HG03175 (cell line): ENCODE results near the gene MPPE1.
"Not testable (repeated sequence)": the region's sequence is repeated elsewhere in the genome, so short reads cannot be mapped to it uniquely, and the experiment has no call there.

Source experiments
- ATAC-seq: cut with Tn5 transposase; IDR thresholded peaks from one replicate; pipeline ENCODE4 v1.9.1; 2021; ENCODE audit warnings: mild to moderate bottlenecking, moderate library complexity; ENCODE audit not compliant: unreplicated experiment

Gene MPPE1

DNA sequence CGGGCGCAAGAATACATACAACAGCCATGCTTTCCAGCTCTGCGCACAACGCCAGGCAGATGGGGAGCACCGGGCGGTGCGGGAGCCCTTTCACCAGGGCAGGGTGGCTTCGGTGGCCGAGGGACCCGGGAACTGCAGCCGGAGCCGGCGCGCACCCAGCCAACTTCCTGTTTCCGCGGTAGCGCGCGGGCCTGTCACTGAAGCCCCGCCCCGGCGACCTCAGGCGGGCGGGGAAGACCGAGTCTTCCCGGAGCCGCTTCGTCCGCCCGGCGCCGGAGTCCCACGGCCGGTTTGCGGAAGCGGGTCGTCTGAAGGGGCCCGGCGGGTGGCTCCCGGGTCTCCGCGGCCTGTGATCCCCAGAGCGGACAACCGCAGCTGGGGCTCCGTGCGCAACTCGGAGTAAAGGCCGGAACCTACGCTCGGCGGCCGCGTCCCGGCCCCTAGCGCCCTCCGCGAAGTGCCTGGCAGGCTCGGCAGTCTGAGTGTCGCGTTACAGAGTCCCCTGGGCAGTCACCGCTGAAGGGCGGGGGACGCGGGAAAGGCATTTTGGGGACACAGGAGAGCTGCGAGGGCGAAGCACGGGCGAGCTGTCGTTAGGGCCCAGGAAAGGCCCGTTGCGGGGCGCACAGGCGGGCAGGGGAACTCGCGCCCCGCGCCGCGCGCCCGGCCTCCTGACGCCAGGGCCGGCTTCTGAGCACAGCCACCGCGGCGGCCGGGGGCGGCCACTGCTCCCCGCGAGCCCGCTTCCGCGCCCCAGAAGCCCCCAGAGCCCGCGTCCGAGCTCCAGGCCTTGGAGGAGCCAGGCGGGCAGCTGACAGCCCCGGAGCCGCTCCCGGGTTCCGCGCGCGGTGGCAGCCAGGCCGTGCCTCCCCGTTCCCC lies at the start of gene MPPE1:
MPPE1 (minus strand) TSS at position 136 of the 879 bp plus-strand sequence. CDS start 11,053 bp downstream, outside the sequence.
- peak; percentile 83 for ATAC-seq

GRCh38 chr18:11957636-11958035 lies 49.5 kb upstream of the MPPE1 start:
- no peak for ATAC-seq

DNA sequence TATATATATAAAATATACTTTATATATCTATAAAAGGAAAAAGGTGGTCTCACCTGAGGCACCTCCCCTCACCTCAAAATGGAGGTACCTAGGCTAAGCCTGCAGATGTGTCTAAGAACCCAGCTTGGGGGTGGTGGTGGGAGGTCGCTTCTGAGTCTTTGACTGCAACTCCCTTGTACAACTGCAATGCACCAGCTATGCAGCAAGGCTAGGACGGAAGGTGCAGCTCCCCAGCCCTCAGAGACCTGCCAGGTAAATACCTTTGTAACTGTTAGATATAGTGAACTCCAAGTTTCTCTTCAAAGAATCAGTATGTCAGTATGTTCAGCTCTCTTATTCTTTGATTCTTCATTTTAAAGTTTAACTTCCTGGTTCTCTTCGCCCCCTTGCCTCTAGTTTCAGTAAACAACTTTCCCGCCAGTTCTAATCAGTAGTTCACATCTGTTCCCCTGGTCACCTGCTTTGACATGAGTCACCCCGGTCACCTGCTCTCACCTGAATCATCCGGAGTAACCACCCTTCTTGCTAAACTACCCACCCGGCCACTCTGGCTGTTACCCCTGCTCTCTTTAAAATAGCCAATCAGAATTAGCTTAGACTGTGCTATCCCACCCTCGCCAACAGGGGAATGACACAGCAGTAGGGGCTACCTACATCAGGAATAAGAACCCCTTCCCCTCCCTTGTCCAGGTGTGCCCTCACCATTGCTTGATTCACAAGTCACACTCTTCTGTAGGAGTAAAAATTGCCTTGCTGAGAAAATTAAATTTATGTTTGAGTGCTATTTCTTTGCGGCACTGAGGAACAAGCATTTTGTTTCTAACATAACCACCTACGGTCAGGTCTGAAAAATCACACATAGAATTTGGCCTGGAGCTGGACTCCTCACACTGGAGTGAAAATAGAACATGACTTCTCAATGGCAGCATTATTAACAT lies 48.5 kb upstream of the MPPE1 start:
- no peak for ATAC-seq

DNA sequence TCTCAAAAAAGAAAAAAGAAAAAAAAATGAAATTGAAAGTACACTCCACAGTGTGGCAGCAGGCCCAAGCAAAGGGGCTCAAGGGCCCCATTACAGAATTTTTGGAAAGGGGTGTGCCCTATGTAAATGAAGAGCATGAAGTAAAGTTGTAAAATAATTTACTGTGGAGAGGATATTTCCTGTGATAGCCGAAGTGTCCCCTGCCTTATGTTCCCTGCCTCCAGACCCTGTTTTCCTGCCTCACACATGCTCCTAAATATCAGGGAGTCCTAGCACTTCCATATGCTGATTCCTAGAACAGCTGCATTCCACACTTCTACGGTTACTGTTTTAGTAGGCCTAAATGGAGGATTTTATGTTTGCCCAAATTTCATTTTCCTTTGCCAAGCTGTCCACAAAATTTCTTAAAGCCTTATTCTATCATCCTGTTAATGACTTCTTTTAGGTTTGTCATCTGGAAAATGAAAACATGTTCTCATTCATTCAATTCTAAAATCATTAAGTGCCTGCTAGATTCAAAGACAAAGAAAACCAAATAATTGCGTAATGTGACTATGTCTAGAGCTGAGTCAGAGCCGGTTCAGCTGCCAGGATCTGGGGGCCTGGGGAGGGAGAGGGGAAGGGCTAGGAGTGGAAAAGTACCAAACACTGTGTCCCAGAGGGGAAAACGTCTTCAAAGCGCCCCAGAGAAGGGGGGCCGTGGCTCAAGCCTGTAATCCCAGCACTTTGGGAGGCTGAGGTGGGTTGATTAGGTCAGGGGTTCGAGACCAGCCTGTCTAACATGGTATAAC lies 47.3 kb upstream of the MPPE1 start:
- no peak for ATAC-seq

- no peak for ATAC-seq
These were observed 45.0 kb upstream of the MPPE1 start for GRCh38 chr18:11953113-11953512.

DNA sequence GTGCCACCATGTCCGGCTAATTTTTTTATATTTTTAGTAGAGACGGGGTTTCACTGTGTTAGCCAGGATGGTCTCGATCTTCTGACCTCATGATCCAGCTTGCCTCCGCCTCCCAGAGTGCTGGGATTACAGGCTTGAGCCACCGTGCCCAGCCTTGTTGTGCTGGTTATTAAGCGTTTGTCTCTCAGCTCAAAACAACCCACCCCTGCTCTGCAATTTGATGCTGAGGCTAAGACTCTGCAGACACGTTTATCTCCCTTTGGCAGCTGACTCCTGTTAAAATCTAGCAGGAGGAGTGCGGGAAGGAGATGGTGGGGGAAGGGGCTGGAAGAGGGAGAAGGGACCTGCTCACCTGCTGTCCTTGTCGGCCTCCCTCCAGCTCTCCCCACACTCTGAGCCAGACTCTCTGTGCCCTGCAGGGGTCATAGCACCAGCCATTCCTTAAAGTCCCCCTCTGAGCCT lies 43.3 kb upstream of the MPPE1 start:
- no peak for ATAC-seq

- ATAC-seq: no peak
These were observed 42.7 kb upstream of the MPPE1 start for GRCh38 chr18:11950824-11951223.

GRCh38 chr18:11948852-11949523 lies 40.9 kb upstream of the MPPE1 start:
- ATAC-seq: no peak

DNA sequence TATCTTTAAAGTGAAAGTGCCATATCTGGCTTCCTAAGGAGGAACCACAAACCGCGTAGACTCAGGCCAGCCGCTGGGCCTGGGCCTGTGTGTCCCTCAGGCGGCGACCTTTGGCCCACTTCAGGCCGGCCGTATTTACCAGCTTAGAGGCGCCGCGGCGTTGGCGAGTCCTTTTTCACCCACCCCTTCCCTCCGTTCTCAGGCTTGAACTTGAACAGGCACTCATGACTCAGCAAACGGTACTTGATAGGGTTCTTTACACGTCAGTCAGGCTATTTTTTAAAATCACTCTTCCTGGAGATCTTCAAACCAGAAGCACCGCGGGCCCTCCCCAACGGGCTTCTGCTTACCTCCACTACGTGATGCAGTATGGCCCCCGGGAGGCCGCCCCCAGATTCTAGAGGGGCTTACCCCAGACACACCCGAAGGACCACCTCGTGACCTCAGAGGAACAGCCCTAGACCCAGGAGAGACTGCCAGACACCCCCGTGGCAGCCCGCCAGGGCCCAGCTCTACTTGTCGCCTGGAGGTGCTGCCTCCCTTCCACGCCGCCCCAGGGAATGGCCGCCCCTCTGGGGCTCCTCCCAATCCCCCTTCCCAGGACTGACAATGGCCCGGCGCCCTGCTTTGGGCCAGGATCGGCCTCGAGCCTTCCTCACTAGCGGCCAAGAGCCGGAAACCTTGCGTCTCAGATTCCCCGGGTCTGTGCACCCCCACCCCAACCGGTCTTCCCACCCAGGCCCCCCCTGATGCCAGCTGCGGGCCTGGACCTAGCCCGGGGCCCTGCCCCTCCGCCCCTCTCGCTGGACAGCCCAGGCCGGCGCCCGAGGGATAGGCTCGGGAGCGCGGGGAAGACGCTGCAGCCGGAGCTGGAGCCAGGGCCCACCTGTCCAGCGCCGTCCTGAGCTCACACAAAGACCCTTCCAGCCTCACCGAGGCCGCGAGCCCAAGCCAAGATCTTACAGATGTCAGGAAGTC lies 39.4 kb upstream of the MPPE1 start:
- peak; percentile 87 for ATAC-seq

GRCh38 chr18:11946756-11947155 lies 38.6 kb upstream of the MPPE1 start:
- no peak for ATAC-seq

- not testable (repeated sequence) for ATAC-seq
These were observed 37.9 kb upstream of the MPPE1 start for GRCh38 chr18:11945834-11946659.

- ATAC-seq: no peak
These were observed 36.7 kb upstream of the MPPE1 start for GRCh38 chr18:11944786-11945185.

DNA sequence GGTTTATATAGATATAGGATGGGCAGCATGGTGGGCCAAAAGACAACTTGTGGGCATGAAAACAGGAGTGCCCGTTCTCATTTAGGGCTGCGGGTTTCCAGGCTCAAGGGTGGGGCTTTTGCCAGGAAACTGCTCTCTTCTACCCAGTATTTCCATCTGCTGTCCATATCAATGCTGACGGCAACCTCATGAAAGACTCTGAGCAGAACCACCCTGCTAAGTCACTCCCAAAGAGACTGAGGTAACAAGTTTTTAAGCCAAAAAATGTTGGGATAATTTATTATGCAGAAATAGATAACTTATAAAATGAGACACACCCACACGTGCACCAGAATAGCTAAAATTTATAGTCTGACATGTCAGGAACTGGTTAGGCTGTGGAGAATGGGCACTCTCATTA lies 36.1 kb upstream of the MPPE1 start:
- ATAC-seq: no peak

DNA sequence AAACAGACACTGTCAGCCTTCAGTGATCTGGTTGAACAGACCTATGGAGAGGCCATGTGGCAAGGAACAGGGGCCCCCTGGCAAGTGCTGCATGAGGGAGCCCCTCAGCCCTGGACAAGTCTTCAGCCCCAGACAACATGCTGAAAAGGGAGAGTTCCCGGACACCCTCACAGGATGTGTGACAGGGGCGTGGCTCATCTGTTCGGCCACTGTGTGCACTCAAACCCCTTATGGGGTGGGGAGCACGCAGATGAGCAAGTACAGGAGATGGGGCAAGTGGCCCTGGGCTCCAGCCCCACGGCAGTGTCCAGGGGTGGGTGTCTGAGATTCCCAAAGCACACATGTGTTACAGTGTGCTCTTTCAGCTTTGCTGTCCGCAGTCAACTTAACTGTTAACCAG lies 35.4 kb upstream of the MPPE1 start:
- ATAC-seq: no peak

- ATAC-seq: no peak
These were observed 32.8 kb upstream of the MPPE1 start for GRCh38 chr18:11940956-11941355.

GRCh38 chr18:11937874-11938478 lies 29.9 kb upstream of the MPPE1 start:
- ATAC-seq: peak; percentile 57

GRCh38 chr18:11932393-11932792 lies 24.3 kb upstream of the MPPE1 start:
- ATAC-seq: no peak

DNA sequence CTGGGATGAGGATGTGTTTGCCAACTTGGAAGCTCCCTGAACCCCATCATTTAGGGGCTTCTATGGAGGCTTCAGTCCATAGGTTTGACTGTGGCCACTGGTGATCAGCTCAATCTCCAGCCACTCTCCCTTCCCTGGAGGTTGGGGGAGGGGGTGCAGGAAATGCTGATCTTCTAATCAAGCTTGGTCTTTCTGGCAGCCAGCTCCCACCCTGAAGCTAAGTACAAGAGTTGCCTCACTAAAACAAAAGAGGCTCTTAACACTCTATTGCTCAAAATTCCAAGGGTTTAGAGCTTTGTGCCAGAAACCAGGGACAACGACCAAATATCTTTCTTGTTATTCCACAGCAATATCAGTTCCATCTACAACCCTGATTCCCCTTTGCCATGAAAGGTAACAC lies 19.4 kb upstream of the MPPE1 start:
- ATAC-seq: no peak
